ENCODE results near the gene RAC2.

RAC2 gene

GRCh38 chr22:37226514-37226913, 17.6 kb downstream of the RAC2 start:
- H3K36me3 ChIP-seq (ENCODE audit: control insufficient read depth, insufficient read depth, low read length) = no peaks in the 10 kb centered on the region
- DNase-seq (ENCODE audit: low read depth, low spot score) = no peak
- no peak overlapping the region for H3K4me3 ChIP-seq (ENCODE audit: low read length)
- no CpG with 5 or more reads among the region's 14 CpGs for WGBS (ENCODE audit: insufficient coverage, insufficient read length)
- no peak overlapping the region for H3K27ac ChIP-seq (ENCODE audit: low read length)
- H3K9me3 ChIP-seq (ENCODE audit: control insufficient read depth, insufficient read depth, low read length) = no peaks in the 10 kb centered on the region; the same call in 1 of the 2 replicates
- H3K27me3 ChIP-seq (ENCODE audit: control insufficient read depth, insufficient read depth, low read length) = no peaks in the 10 kb centered on the region
- no peaks in the 10 kb centered on the region for H3K4me1 ChIP-seq (ENCODE audit: control insufficient read depth, insufficient read depth, low read length)

- Histone ChIP-seq H3K4me1 (ENCODE audit: control insufficient read depth, insufficient read depth, low read length) (no peaks in the 10 kb centered on the region), H3K27me3 (ENCODE audit: control insufficient read depth, insufficient read depth, low read length) (no peaks in the 10 kb centered on the region), H3K27ac (ENCODE audit: low read length) (no peak overlapping the region), H3K4me3 (ENCODE audit: low read length) (no peak overlapping the region), H3K36me3 (ENCODE audit: control insufficient read depth, insufficient read depth, low read length) (no peaks in the 10 kb centered on the region), H3K9me3 (ENCODE audit: control insufficient read depth, insufficient read depth, low read length) (no peaks in the 10 kb centered on the region; the same call in 1 of the 2 replicates)
- no CpG with 5 or more reads among the region's 4 CpGs for WGBS (ENCODE audit: insufficient coverage, insufficient read length)
- DNase-seq (ENCODE audit: low read depth, low spot score) = no peak
Observed at GRCh38 chr22:37226087-37226486, 18.0 kb downstream of the RAC2 start.

DNA sequence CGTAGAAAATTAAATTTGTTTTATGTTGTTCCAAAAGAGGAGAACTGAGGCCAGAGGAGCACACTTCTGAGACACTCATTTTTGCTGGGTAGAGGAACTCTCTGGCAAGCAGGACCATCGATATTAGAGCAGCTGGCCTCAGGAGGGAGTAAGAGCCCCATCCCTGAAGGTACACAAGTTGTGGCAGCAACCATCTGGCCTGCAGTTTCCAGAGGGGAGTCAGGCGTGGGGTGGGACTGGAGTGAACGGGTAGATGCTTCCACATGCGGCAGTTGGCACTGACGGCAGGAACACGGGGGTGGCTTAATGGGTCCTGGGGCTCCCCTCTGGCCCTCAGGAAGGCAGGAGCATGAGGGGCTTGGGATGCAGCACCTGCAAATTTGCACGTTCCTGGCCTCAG, 18.6 kb downstream of the RAC2 start:
- WGBS (ENCODE audit: insufficient coverage, insufficient read length) = no CpG with 5 or more reads among the region's 8 CpGs
- Histone ChIP-seq H3K27me3 (ENCODE audit: control insufficient read depth, insufficient read depth, low read length) (no peaks in the 10 kb centered on the region), H3K4me1 (ENCODE audit: control insufficient read depth, insufficient read depth, low read length) (no peaks in the 10 kb centered on the region), H3K36me3 (ENCODE audit: control insufficient read depth, insufficient read depth, low read length) (no peaks in the 10 kb centered on the region), H3K27ac (ENCODE audit: low read length) (no peak overlapping the region), H3K9me3 (ENCODE audit: control insufficient read depth, insufficient read depth, low read length) (no peaks in the 10 kb centered on the region; the same call in 1 of the 2 replicates), H3K4me3 (ENCODE audit: low read length) (no peak overlapping the region)
- DNase-seq (ENCODE audit: low read depth, low spot score) = no peak

GRCh38 chr22:37224757-37225420, 19.2 kb downstream of the RAC2 start:
- no peak overlapping the region for H3K27ac ChIP-seq (ENCODE audit: low read length)
- H3K4me1 ChIP-seq (ENCODE audit: control insufficient read depth, insufficient read depth, low read length) = no peaks in the 10 kb centered on the region
- WGBS (ENCODE audit: insufficient coverage, insufficient read length) = no CpG with 5 or more reads among the region's 8 CpGs
- H3K36me3 ChIP-seq (ENCODE audit: control insufficient read depth, insufficient read depth, low read length) = no peaks in the 10 kb centered on the region
- no peak for DNase-seq (ENCODE audit: low read depth, low spot score)
- no peak overlapping the region for H3K4me3 ChIP-seq (ENCODE audit: low read length)
- no peaks in the 10 kb centered on the region; the same call in 1 of the 2 replicates for H3K9me3 ChIP-seq (ENCODE audit: control insufficient read depth, insufficient read depth, low read length)
- no peaks in the 10 kb centered on the region for H3K27me3 ChIP-seq (ENCODE audit: control insufficient read depth, insufficient read depth, low read length)

- Histone ChIP-seq H3K36me3 (ENCODE audit: control insufficient read depth, insufficient read depth, low read length) (no peaks in the 10 kb centered on the region), H3K27me3 (ENCODE audit: control insufficient read depth, insufficient read depth, low read length) (no peaks in the 10 kb centered on the region), H3K27ac (ENCODE audit: low read length) (no peak overlapping the region), H3K4me1 (ENCODE audit: control insufficient read depth, insufficient read depth, low read length) (no peaks in the 10 kb centered on the region), H3K9me3 (ENCODE audit: control insufficient read depth, insufficient read depth, low read length) (no peaks in the 10 kb centered on the region; the same call in 1 of the 2 replicates), H3K4me3 (ENCODE audit: low read length) (no peak overlapping the region)
- no CpG with 5 or more reads among the region's 3 CpGs for WGBS (ENCODE audit: insufficient coverage, insufficient read length)
- DNase-seq (ENCODE audit: low read depth, low spot score) = no peak
Observed at GRCh38 chr22:37223965-37224551, 20.0 kb downstream of the RAC2 start.

DNA sequence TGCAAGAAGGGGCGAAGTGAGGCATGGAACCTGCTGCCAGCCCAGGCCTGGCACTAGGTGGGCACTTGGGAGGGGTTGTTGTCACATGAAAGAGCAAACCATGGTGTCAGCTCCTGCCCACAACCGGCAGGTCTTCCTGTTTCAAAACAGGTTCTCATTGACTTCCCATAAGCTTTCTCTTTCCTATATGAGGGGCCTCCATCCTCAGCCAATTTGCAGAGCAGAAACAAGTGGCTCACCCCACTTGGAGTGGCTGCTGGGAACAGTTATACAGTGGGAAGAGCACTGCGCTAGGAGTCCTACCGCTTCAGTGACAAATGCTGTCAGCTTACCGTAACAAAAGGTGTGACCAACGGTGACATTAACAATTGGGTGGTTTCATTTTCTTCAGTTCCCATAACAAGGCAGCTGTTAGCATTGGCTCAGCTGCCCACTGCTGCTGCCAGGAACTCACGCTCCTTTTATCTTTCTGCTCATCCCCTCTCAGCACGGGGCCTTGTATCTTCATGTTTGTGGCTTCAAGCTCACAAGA, 21.6 kb downstream of the RAC2 start:
- H3K9me3 ChIP-seq (ENCODE audit: control insufficient read depth, insufficient read depth, low read length) = no peaks in the 10 kb centered on the region; the same call in 1 of the 2 replicates
- DNase-seq (ENCODE audit: low read depth, low spot score) = no peak
- no CpG with 5 or more reads among the region's 8 CpGs for WGBS (ENCODE audit: insufficient coverage, insufficient read length)
- H3K27me3 ChIP-seq (ENCODE audit: control insufficient read depth, insufficient read depth, low read length) = no peaks in the 10 kb centered on the region
- no peaks in the 10 kb centered on the region for H3K4me1 ChIP-seq (ENCODE audit: control insufficient read depth, insufficient read depth, low read length)
- no peaks in the 10 kb centered on the region for H3K36me3 ChIP-seq (ENCODE audit: control insufficient read depth, insufficient read depth, low read length)
- no peak overlapping the region for H3K27ac ChIP-seq (ENCODE audit: low read length)
- no peak overlapping the region for H3K4me3 ChIP-seq (ENCODE audit: low read length)

DNA sequence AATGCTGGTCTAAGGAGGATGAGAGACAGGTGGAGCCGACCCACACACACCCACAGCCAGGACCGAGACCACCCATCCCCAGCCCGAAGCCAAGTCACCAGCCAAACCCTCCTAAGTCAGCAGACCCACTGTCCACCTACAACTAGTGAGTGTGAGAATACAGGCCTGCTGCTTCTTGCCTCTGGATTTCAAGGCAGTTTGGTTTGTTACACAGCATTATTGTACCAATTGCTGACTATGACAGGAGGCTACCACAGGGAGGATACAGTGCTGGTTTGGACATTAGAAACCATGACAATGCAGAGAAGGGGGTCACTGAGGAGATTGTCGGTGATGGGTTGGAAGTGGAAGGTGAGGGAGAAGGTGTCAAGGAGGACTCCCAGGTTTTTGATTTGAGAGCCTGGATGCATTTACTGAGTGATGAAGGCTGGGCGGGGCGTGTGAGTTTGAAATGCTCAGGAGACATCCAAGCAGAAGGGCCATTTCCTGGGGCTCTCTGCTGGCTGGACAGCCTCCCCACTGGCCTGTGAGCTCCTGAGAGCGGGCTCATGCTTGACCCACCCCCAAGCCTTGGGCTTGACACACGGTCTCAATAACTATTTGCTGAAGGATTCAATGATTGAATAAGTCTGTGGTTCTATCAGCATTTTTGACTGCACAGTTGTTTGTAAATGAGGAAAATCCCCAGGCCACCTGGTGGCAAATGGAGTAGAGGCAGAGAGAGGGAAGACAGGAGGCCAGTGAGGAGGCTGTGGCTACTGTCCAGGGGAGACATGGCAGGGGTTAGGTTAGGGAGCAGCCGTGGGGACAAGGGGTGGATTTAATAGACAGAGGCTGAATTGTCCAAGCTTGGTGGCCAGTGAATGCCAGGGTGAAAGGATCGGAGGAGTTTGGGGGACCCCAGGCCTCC, 22.4 kb downstream of the RAC2 start:
- Histone ChIP-seq H3K4me1 (ENCODE audit: control insufficient read depth, insufficient read depth, low read length) (no peaks in the 10 kb centered on the region), H3K36me3 (ENCODE audit: control insufficient read depth, insufficient read depth, low read length) (no peaks in the 10 kb centered on the region), H3K27ac (ENCODE audit: low read length) (no peak overlapping the region), H3K27me3 (ENCODE audit: control insufficient read depth, insufficient read depth, low read length) (no peaks in the 10 kb centered on the region), H3K4me3 (ENCODE audit: low read length) (no peak overlapping the region), H3K9me3 (ENCODE audit: control insufficient read depth, insufficient read depth, low read length) (no peaks in the 10 kb centered on the region; the same call in 1 of the 2 replicates)
- no CpG with 5 or more reads among the region's 10 CpGs for WGBS (ENCODE audit: insufficient coverage, insufficient read length)
- DNase-seq (ENCODE audit: low read depth, low spot score) = no peak

- Histone ChIP-seq H3K27ac (ENCODE audit: low read length) (no peak overlapping the region), H3K4me1 (ENCODE audit: control insufficient read depth, insufficient read depth, low read length) (no peaks in the 10 kb centered on the region), H3K27me3 (ENCODE audit: control insufficient read depth, insufficient read depth, low read length) (no peaks in the 10 kb centered on the region), H3K4me3 (ENCODE audit: low read length) (no peak overlapping the region), H3K9me3 (ENCODE audit: control insufficient read depth, insufficient read depth, low read length) (no peaks in the 10 kb centered on the region; the same call in 1 of the 2 replicates), H3K36me3 (ENCODE audit: control insufficient read depth, insufficient read depth, low read length) (no peaks in the 10 kb centered on the region)
- DNase-seq (ENCODE audit: low read depth, low spot score) = no peak
- no CpG with 5 or more reads among the region's 4 CpGs for WGBS (ENCODE audit: insufficient coverage, insufficient read length)
Observed at GRCh38 chr22:37220543-37220981, 23.5 kb downstream of the RAC2 start.

- no peaks in the 10 kb centered on the region for H3K27me3 ChIP-seq (ENCODE audit: control insufficient read depth, insufficient read depth, low read length)
- no peaks in the 10 kb centered on the region for H3K36me3 ChIP-seq (ENCODE audit: control insufficient read depth, insufficient read depth, low read length)
- H3K9me3 ChIP-seq (ENCODE audit: control insufficient read depth, insufficient read depth, low read length) = no peaks in the 10 kb centered on the region; the same call in 1 of the 2 replicates
- H3K4me1 ChIP-seq (ENCODE audit: control insufficient read depth, insufficient read depth, low read length) = no peaks in the 10 kb centered on the region
- no CpG with 5 or more reads among the region's 6 CpGs for WGBS (ENCODE audit: insufficient coverage, insufficient read length)
- DNase-seq (ENCODE audit: low read depth, low spot score) = no peak
- H3K4me3 ChIP-seq (ENCODE audit: low read length) = no peak overlapping the region
- H3K27ac ChIP-seq (ENCODE audit: low read length) = no peak overlapping the region
Observed at GRCh38 chr22:37219533-37219932, 24.5 kb downstream of the RAC2 start.

- no peak for DNase-seq (ENCODE audit: low read depth, low spot score)
- no peak overlapping the region for H3K4me3 ChIP-seq (ENCODE audit: low read length)
- H3K4me1 ChIP-seq (ENCODE audit: control insufficient read depth, insufficient read depth, low read length) = no peaks in the 10 kb centered on the region
- no CpG with 5 or more reads among the region's 7 CpGs for WGBS (ENCODE audit: insufficient coverage, insufficient read length)
- no peak overlapping the region for H3K27ac ChIP-seq (ENCODE audit: low read length)
- no peaks in the 10 kb centered on the region for H3K36me3 ChIP-seq (ENCODE audit: control insufficient read depth, insufficient read depth, low read length)
- no peaks in the 10 kb centered on the region; the same call in 1 of the 2 replicates for H3K9me3 ChIP-seq (ENCODE audit: control insufficient read depth, insufficient read depth, low read length)
- no peaks in the 10 kb centered on the region for H3K27me3 ChIP-seq (ENCODE audit: control insufficient read depth, insufficient read depth, low read length)
Observed at GRCh38 chr22:37218771-37219411, 25.2 kb downstream of the RAC2 start.

All from iPS DF 6.9 (cell line).